NT2/D1 (cell line): Measurements from ENCODE around the gene NTRK3.

Source experiments
- DNase-seq: peaks from one replicate; pipeline ENCODE4 v3.0.0-alpha.2; 2011; ENCODE audit warnings: low read depth, low spot score
- H3K27me3 ChIP-seq: 2 replicates; pipeline ENCODE4 v1.6.0; 2011; ENCODE audit warnings: mild to moderate bottlenecking; ENCODE audit not compliant: insufficient read length, insufficient read depth
- H3K36me3 ChIP-seq: 2 replicates; pipeline ENCODE4 v1.6.1; 2011; ENCODE audit warnings: mild to moderate bottlenecking, low read length, mixed read lengths; ENCODE audit not compliant: insufficient read depth, insufficient read length
- H3K4me1 ChIP-seq: 2 replicates; pipeline ENCODE4 v1.5.1; 2011; ENCODE audit not compliant: insufficient read depth, insufficient read length
- H3K4me3 ChIP-seq: 2 replicates; pipeline ENCODE4 v1.5.1; 2011; ENCODE audit warnings: low read depth; ENCODE audit not compliant: insufficient read length
- H3K9ac ChIP-seq: 2 replicates; pipeline ENCODE4 v1.6.0; 2011; ENCODE audit warnings: low read depth; ENCODE audit not compliant: insufficient read length
- H3K9me3 ChIP-seq: 2 replicates; pipeline ENCODE4 v1.5.1; 2011; ENCODE audit warnings: mild to moderate bottlenecking, low read length; ENCODE audit not compliant: insufficient read depth
- SUZ12 ChIP-seq: IDR thresholded peaks from 2 replicates; pipeline ENCODE4 v1.6.1; 2011; ENCODE audit not compliant: insufficient read length, insufficient read depth; ENCODE audit errors: extremely low read depth
- YY1 ChIP-seq: IDR thresholded peaks from 2 replicates; pipeline ENCODE4 v1.6.1; 2011; ENCODE audit not compliant: insufficient read length, insufficient read depth
- ZNF274 ChIP-seq: IDR thresholded peaks from 2 replicates; pipeline ENCODE4 v1.6.1; 2011; ENCODE audit warnings: mild to moderate bottlenecking, low read depth, low read length

Gene NTRK3

DNA sequence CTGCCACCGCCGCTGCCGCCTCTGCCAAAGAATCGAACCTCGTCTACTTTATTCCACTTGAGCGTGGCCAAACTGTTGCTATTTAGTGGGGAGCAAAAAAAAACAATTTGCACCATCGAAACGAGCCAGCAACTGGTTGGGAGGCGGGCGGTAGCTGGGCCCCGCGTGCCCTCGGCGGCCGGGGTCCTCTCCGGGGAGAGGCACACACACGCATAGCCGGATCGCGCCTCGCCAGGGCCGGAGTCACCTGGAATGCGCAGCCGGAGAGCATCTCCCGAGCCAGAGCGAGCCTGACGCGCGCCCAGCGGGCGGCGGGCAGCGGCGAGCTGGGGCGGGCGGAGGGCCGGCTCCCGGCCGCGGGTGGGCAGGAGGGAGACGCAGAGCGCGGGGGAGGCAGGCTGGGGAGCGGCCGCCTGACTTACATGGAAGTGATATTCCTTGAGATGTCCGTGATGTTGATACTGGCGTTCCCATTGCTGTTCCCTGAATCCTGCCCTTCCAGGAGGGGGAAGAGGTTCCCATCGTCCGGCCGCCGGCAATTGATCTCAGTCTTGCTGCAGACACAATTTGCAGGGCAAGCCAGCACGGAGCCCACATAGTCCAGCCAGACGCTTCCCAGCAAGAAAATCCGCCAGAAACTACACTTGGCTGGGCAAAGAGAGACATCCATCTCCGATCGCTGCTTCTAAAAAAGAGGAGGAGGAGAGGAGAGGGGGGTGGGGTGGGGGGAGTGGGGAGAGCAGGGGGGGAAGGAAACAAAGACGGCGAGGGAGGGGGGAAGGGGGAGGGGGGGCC, 858 bp downstream of the NTRK3 start:
- Histone ChIP-seq H3K36me3 (no peaks in the 10 kb centered on the region), H3K4me1 (peaks cover 2% of the 10 kb centered on the region), H3K4me3 (peak overlapping the region; percentile 39), H3K9me3 (no peaks in the 10 kb centered on the region), H3K9ac (peak overlapping the region; percentile 69), H3K27me3 (peaks cover 67% of the 10 kb centered on the region)
- no peak for TF ChIP-seq SUZ12
- TF ChIP-seq YY1 = no peak
- TF ChIP-seq ZNF274 = no peak
- DNase-seq = no peak

DNA sequence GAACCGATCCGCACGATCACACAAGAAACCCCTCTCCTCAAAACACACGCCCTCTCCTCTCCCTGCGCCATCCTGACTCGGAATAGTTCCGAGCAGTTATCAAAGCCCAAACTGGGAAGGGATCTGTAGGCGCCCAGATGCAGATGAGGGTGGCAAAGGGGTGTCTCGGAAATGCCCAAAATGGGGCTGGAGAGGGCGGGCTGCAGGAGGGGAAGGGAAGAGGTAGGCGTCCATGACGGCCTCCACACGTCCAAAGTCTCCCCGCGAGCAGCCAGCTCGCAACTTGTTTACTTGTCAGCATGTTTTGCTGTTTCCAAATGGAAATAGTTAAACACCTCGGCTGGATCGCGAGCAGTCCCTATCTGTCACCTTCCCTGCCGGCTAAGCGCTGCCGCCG, 1.5 kb downstream of the NTRK3 start:
- TF ChIP-seq SUZ12 (no peak), YY1 (no peak), ZNF274 (no peak)
- H3K36me3 ChIP-seq = no peaks in the 10 kb centered on the region
- peak overlapping the region; percentile 39 for H3K4me3 ChIP-seq
- no peaks in the 10 kb centered on the region for H3K9me3 ChIP-seq
- H3K27me3 ChIP-seq = peaks cover 67% of the 10 kb centered on the region
- H3K9ac ChIP-seq = peak overlapping the region; percentile 69
- H3K4me1 ChIP-seq = peaks cover 2% of the 10 kb centered on the region
- DNase-seq = no peak

DNA sequence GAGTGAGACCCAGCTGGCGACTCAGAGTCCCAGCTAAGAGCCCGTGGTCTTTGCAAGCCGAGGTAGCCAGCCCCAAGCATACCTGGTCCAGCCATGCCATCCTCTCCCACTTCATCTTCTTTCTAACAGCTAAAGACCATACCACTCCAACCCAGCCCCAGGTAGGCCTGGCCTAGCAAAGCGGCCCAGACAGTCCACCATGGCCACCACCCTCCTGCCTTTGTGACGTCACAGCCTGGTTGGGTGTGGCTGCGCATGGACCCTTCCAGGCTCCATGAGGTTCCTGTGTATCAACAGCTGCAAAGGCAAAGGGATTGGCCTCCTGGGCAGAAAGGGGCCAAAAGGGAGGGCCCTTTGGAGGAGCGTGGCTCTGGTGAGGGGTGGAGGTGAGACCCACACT, 4.1 kb downstream of the NTRK3 start:
- no peak overlapping the region for H3K4me3 ChIP-seq

DNA sequence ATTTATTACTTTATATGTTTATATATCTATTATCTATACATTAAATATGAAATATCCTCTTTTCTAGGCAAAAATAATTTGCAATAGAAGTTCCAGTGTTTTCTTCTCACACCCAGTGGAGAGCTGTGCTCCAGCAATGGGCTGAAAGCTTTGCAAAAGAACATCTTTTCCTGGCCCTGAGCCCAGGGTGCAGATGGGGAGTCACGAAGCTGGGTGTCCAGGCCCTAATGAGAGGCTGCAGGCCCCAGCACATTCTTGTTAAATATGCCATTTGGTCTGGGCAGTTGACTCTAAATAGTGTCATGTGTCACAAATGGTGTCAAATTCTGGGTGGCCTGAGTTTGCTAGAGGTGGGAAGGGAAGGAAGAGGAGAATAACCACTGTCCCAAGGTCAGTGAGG, 5.7 kb downstream of the NTRK3 start:
- peaks cover 50% of the 10 kb centered on the region for H3K27me3 ChIP-seq
- H3K4me1 ChIP-seq = peaks cover 8% of the 10 kb centered on the region
- H3K9me3 ChIP-seq = no peaks in the 10 kb centered on the region
- H3K36me3 ChIP-seq = no peaks in the 10 kb centered on the region
- DNase-seq = no peak
- TF ChIP-seq ZNF274 (no peak), YY1 (no peak), SUZ12 (no peak)
- H3K4me3 ChIP-seq = no peak overlapping the region
- H3K9ac ChIP-seq = no peak overlapping the region

More for the DNA sequence above, 4.1 kb downstream of the NTRK3 start:
- no peak for TF ChIP-seq ZNF274
- TF ChIP-seq SUZ12 = no peak
- no peak for TF ChIP-seq YY1
- H3K36me3 ChIP-seq = no peaks in the 10 kb centered on the region
- peaks cover 52% of the 10 kb centered on the region for H3K27me3 ChIP-seq
- no peaks in the 10 kb centered on the region for H3K9me3 ChIP-seq
- H3K9ac ChIP-seq = no peak overlapping the region
- no peak for DNase-seq
- H3K4me1 ChIP-seq = peaks cover 2% of the 10 kb centered on the region

DNA sequence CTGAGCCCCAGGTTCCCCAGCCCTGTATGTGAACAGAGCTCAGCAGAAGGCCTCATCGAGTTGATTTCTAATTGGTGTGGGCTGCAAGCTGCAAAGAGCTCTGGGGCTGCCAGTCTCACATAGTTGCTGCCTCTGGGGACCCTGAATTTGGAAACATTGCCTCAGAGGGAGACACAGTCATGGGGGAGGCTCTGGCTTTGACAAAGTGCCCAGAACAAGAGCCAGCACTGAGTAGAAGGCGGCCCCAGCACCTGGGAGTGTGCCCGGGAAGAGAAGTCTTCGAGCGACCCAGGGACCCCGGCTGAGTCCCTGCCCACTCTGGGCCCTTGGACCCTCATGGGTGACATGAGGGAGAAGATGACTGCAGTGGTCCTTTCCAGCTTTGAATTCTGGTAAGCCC, 7.3 kb downstream of the NTRK3 start:
- no peaks in the 10 kb centered on the region for H3K9me3 ChIP-seq
- no peak for DNase-seq
- TF ChIP-seq YY1 = no peak
- no peak for TF ChIP-seq SUZ12
- TF ChIP-seq ZNF274 = no peak
- peaks cover 34% of the 10 kb centered on the region for H3K27me3 ChIP-seq
- peaks cover 6% of the 10 kb centered on the region for H3K4me1 ChIP-seq
- H3K36me3 ChIP-seq = no peaks in the 10 kb centered on the region
- no peak overlapping the region for H3K4me3 ChIP-seq
- no peak overlapping the region for H3K9ac ChIP-seq

DNA sequence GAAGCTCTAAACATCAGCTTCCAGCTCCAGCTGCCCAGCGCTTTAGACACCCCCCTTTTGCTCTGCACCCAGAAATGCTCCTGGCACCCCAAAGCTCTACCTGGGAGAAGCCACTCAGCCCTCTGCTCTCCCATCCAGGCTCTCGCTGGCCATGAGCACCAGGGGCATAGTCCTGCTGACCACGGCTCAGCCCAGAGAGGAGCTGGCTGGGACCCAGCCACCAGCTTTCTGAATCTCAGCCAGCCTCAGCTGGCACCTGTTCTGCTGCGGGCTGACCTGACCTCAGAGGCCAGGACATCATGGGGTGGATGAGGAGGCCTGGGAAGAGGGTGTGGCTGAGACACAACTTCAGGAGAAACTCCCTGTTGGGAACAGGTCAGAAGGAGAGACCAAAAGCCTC, 8.6 kb downstream of the NTRK3 start:
- H3K4me3 ChIP-seq = no peak overlapping the region
- TF ChIP-seq YY1 = no peak
- no peaks in the 10 kb centered on the region for H3K36me3 ChIP-seq
- no peak overlapping the region for H3K9ac ChIP-seq
- no peak for DNase-seq
- H3K4me1 ChIP-seq = peaks cover 6% of the 10 kb centered on the region
- no peaks in the 10 kb centered on the region for H3K9me3 ChIP-seq
- peaks cover 21% of the 10 kb centered on the region for H3K27me3 ChIP-seq

DNA sequence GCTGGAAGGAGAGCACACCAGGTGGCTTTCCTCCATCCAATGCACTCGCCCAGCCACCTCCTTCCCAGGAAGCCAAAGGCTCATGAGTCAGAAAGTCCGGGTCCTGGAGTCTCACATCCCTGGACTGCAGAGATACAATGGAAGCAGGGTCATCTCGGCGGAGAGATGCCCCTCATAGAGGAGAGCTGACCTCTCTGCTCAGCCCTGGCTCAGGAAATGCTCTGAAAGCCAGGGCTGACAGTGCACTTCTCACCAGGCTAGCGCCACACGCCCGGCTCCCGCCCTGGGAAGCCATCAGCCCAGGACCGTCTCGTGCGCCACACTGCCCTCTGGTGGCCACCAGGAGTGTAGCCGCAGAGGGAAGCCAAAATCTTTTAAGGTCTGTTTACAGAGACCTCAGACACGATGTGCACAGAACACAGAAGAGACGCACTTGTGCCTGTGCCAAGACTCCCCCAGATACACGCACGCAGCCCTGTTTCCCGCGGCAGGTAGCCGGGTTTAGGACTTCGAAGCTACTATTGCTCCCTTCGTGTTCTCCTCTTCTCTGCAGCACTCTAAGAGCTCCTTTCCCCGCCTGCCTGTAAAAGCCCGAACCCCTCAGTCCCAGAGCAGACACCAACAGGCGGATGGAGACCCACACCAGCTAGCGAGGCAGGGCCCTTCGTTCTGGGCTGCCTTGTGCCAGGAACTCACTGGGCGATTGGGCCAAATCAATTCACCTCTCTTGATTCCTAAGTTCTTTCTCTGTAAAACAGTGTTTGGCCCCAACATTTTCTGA, 9.7 kb downstream of the NTRK3 start:
- no peak for TF ChIP-seq ZNF274
- H3K27me3 ChIP-seq = peaks cover 12% of the 10 kb centered on the region
- peaks cover 6% of the 10 kb centered on the region for H3K4me1 ChIP-seq
- peak overlapping the region; percentile 52 for H3K9ac ChIP-seq
- H3K9me3 ChIP-seq = no peaks in the 10 kb centered on the region
- DNase-seq = peak; percentile 81
- no peaks in the 10 kb centered on the region for H3K36me3 ChIP-seq
- H3K4me3 ChIP-seq = no peak overlapping the region
